Endodermal cell (in vitro differentiated cells): ENCODE measurements around the gene LGR6. TPM values are rescaled to one million over a fixed set of nuclear protein-coding genes. Genes with fewer than 3 reads are reported as not detected.

Experiments
- DNase-seq: peaks from one replicate; pipeline ENCODE4 v3.0.0-alpha.2; 2017
- H3K27ac ChIP-seq: 2 replicates; pipeline ENCODE4 v1.5.1; 2013; ENCODE audit warnings: mild to moderate bottlenecking, low read depth, low read length, moderate library complexity
- H3K27me3 ChIP-seq: 2 replicates; pipeline ENCODE4 v1.6.1; 2013; ENCODE audit warnings: mild to moderate bottlenecking, low read length, moderate library complexity; ENCODE audit not compliant: insufficient read depth, control insufficient read depth, poor library complexity, severe bottlenecking
- H3K36me3 ChIP-seq: 2 replicates; pipeline ENCODE4 v1.7.0; 2013; ENCODE audit warnings: mild to moderate bottlenecking, low read length, moderate library complexity; ENCODE audit not compliant: control insufficient read depth, insufficient read depth
- H3K4me1 ChIP-seq: one replicate; pipeline ENCODE4 v1.7.0; 2013; ENCODE audit warnings: low read length; ENCODE audit not compliant: control insufficient read depth, insufficient read depth
- H3K4me3 ChIP-seq: 2 replicates; pipeline ENCODE4 v1.5.1; 2013; ENCODE audit warnings: mild to moderate bottlenecking, low read length, moderate library complexity
- H3K9ac ChIP-seq: 2 replicates; pipeline ENCODE4 v1.6.1; 2013; ENCODE audit warnings: mild to moderate bottlenecking, low read length, moderate library complexity; ENCODE audit not compliant: poor library complexity, severe bottlenecking; ENCODE audit errors: extremely low read depth
- H3K9me3 ChIP-seq: 2 replicates; pipeline ENCODE4 v1.6.1; 2013; ENCODE audit warnings: mild to moderate bottlenecking, low read length, moderate library complexity; ENCODE audit not compliant: control insufficient read depth
- H3K27ac Mint-ChIP-seq: 2 replicates; pipeline ENCODE4 v1.8.0; 2020; ENCODE audit warnings: mixed read lengths
- H3K27me3 Mint-ChIP-seq: 2 replicates; pipeline ENCODE4 v1.8.0; 2021; ENCODE audit warnings: mild to moderate bottlenecking, mixed read lengths; ENCODE audit not compliant: insufficient read depth
- H3K36me3 Mint-ChIP-seq: 2 replicates; pipeline ENCODE4 v1.8.0; 2020; ENCODE audit warnings: low read depth, mixed read lengths
- H3K4me1 Mint-ChIP-seq: 2 replicates; pipeline ENCODE4 v1.8.0; 2020; ENCODE audit warnings: mixed read lengths
- H3K4me3 Mint-ChIP-seq: 2 replicates; pipeline ENCODE4 v1.8.0; 2020; ENCODE audit warnings: mild to moderate bottlenecking, moderate library complexity, mixed read lengths
- H3K9me3 Mint-ChIP-seq: 2 replicates; pipeline ENCODE4 v1.8.0; 2020; ENCODE audit warnings: mild to moderate bottlenecking, mixed read lengths
- WGBS, 2 experiments: methylation state at CpG; one replicate each; pipeline versions ENCODE4 v1.1.5 to v1.1.7; 2013; ENCODE audit warnings: missing lambda C conversion rate in 2 of 2, mixed read lengths in 1 of 2; ENCODE audit not compliant: insufficient coverage in 1 of 2, insufficient read length in 1 of 2; 5-methylcytosine and 5-hydroxymethylcytosine counted together
- total RNA-seq, 2 donors: library from RNA; stranded (reverse); fragmentation: NEBNext Ultra II Directional in 1 of 2; extraction: Animal tissue kit (Norgen Biotek cat#: 25700) in 1 of 2; gene quantifications; 2 replicates in 1 of 2; 3 replicates in 1 of 2; pipeline ENCODE4 v1.2.1, GENCODE V29; 2021
- TF ChIP-seq, protein P1 (sequence below): fragments of 200-600 bp; sonication (generic); conservative IDR thresholded peaks from 2 replicates; pipeline ENCODE4 v1.5.0; 2021; ENCODE audit warnings: antibody characterized with exemption, mild to moderate bottlenecking

Gene LGR6
- total RNA-seq, 2 donors from 2014 or later, result 0.73 to 1.5 TPM

DNA sequence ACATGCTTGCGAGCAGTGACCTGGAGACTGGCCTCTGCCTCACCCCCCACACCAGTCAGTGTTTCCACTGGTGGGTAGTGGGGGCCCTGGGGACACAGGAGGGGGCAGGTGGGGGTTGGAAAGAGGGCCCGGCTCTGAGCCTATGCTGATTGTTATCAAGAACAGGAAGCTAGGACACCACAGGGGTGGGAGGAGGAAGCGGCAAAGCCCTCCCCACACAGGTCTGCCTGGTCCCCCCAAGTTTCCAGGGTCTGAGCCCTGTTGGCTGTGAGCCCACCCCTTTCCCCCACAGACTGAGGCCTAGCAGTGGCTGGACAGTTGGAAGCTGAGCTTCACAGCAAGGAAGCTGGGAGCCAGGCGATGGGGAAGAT is 31.6 kb upstream of the LGR6 start:
- H3K27ac Mint-ChIP-seq, result no peak overlapping the region
- Histone ChIP-seq H3K27ac (no peak overlapping the region), H3K4me1 (peaks cover 4% of the 10 kb centered on the region), H3K27me3 (no peaks in the 10 kb centered on the region), H3K4me3 (no peak overlapping the region), H3K36me3 (no peaks in the 10 kb centered on the region), H3K9ac (no peak overlapping the region), H3K9me3 (no peaks in the 10 kb centered on the region)
- TF ChIP-seq, protein P1, sequence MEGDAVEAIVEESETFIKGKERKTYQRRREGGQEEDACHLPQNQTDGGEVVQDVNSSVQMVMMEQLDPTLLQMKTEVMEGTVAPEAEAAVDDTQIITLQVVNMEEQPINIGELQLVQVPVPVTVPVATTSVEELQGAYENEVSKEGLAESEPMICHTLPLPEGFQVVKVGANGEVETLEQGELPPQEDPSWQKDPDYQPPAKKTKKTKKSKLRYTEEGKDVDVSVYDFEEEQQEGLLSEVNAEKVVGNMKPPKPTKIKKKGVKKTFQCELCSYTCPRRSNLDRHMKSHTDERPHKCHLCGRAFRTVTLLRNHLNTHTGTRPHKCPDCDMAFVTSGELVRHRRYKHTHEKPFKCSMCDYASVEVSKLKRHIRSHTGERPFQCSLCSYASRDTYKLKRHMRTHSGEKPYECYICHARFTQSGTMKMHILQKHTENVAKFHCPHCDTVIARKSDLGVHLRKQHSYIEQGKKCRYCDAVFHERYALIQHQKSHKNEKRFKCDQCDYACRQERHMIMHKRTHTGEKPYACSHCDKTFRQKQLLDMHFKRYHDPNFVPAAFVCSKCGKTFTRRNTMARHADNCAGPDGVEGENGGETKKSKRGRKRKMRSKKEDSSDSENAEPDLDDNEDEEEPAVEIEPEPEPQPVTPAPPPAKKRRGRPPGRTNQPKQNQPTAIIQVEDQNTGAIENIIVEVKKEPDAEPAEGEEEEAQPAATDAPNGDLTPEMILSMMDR, result no peak
- no peaks in the 10 kb centered on the region for H3K9me3 Mint-ChIP-seq
- no peaks in the 10 kb centered on the region for H3K36me3 Mint-ChIP-seq
- H3K27me3 Mint-ChIP-seq, result no peaks in the 10 kb centered on the region
- no peak for DNase-seq
- H3K4me3 Mint-ChIP-seq, result no peak overlapping the region
- H3K4me1 Mint-ChIP-seq, result peaks cover 29% of the 10 kb centered on the region
- WGBS, 2 experiments, result 77 to 100% methylated on average over 3 to 4 of the region's 4 CpGs

DNA sequence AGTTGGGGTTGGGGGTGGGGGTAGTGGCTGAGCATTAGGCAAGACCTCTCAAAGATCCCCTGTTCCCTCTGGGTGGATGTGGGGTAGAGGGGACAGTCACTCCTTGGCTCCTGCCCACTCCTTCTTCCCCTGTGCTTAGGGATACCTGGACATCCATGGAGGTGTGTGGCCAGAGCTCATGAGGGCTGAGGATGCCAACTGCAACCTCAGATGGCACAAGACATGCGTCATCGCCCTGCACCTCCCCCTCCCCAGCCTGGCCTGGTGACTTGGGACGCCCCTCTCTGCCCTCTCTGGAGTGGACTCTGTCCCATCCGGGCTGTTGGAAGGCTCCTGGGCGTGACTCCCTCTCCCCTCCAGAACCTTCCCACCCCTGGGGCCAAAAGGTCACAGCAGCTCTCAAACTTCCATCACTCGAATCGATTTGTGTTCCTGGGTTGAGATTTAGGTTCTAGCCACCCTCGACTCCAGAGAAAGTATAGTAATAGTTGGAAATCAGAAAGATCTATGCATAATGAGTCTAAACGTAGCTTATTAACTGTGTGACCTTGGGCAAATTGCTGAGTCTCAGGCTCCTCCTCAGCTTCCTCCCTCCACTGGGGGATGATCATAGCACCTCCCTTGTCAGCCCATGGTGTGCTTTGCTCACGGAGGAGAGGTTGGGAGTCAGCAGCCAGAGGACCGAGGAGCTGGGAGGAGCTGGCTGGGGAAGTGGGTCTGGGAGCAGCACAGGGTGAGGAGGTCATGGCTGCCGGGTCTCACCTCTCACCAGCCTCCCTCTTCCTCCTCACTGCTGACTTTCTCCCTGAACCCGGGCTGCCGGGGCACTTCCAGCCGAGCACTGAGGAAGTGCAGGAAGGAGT is 30.9 kb upstream of the LGR6 start:
- no peaks in the 10 kb centered on the region for H3K9me3 ChIP-seq
- peaks cover 4% of the 10 kb centered on the region for H3K4me1 ChIP-seq
- no peaks in the 10 kb centered on the region for H3K9me3 Mint-ChIP-seq
- 74 to 82% methylated on average over 6 to 15 of the region's 15 CpGs for WGBS, 2 experiments
- H3K36me3 ChIP-seq, result no peaks in the 10 kb centered on the region
- H3K9ac ChIP-seq, result no peak overlapping the region
- TF ChIP-seq, protein P1, result no peak
- H3K4me3 ChIP-seq, result no peak overlapping the region
- H3K36me3 Mint-ChIP-seq, result no peaks in the 10 kb centered on the region
- H3K27ac Mint-ChIP-seq, result no peak overlapping the region
- no peaks in the 10 kb centered on the region for H3K27me3 Mint-ChIP-seq
- no peaks in the 10 kb centered on the region for H3K27me3 ChIP-seq
- no peak overlapping the region for H3K4me3 Mint-ChIP-seq
- peaks cover 29% of the 10 kb centered on the region for H3K4me1 Mint-ChIP-seq
- no peak for DNase-seq
- H3K27ac ChIP-seq, result no peak overlapping the region

DNA sequence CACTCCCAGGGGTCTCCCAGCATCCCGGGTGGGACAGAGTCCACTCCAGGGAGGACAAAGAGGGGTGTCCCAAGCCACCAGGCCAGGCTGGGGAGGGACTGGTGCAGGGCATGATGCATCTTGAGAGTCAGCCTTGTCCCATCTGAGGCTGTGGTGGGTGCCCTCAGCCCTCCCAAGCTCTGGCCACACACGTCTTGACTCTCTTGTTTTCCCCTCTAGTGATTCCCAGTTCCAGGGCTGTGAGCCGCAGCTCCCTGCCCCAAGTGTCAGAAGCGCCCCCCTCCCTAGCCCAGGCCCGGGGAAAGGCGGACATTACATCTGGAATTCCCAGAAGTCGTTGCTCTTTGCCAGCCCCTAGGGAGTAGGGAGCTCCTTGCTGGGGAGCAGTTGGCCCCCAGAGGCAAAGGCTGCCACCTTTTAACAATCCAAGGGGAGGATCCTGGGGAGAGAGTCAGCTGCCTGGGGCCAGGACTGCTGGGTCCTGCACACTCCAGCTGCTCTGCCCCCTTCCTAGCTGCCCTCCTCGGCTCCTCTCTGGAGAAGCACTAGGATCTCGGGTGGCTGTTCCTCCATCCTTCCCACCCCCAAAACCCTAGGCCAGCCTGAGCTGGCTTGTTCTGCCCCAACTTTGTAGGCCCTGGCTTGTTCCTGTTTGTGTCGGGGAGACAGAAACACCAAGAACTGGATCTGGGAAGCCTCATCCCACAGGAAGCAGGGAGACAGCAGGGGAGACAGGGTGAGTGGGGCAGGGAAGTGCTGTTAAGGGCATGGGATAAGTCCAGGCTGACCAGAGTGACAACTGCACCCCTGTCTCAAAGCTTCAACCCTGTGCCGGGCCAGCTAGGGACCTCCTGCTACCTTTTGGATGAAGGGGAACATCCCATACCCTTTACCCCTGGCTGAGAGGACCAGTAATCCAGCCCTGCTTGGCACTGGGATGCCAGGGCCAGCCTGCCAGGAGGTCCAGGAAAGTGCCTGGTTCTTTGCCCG is 30.0 kb upstream of the LGR6 start:
- Histone ChIP-seq H3K4me1 (peaks cover 4% of the 10 kb centered on the region), H3K36me3 (no peaks in the 10 kb centered on the region), H3K27ac (no peak overlapping the region), H3K27me3 (no peaks in the 10 kb centered on the region), H3K9ac (no peak overlapping the region), H3K4me3 (no peak overlapping the region), H3K9me3 (no peaks in the 10 kb centered on the region)
- no peak for DNase-seq
- no peak overlapping the region for H3K27ac Mint-ChIP-seq
- H3K4me3 Mint-ChIP-seq, result no peak overlapping the region
- 85 to 94% methylated on average over 3 to 12 of the region's 12 CpGs for WGBS, 2 experiments
- no peaks in the 10 kb centered on the region for H3K36me3 Mint-ChIP-seq
- H3K4me1 Mint-ChIP-seq, result peaks cover 29% of the 10 kb centered on the region
- no peaks in the 10 kb centered on the region for H3K27me3 Mint-ChIP-seq
- TF ChIP-seq, protein P1, result no peak
- no peaks in the 10 kb centered on the region for H3K9me3 Mint-ChIP-seq
